GM12874 (cell line): Measurements from ENCODE around the gene RFX4.

Experiments
- TF ChIP-seq, protein P1 (sequence below): IDR thresholded peaks from 2 replicates; pipeline ENCODE4 v1.5.1; 2011; ENCODE audit warnings: low read depth, mild to moderate bottlenecking, control low read depth, low read length, moderate library complexity; ENCODE audit not compliant: insufficient read depth

The RFX4 gene

GRCh38 chr12:106595268-106595667 is 12.5 kb downstream of the RFX4 start:
- TF ChIP-seq, protein P1, sequence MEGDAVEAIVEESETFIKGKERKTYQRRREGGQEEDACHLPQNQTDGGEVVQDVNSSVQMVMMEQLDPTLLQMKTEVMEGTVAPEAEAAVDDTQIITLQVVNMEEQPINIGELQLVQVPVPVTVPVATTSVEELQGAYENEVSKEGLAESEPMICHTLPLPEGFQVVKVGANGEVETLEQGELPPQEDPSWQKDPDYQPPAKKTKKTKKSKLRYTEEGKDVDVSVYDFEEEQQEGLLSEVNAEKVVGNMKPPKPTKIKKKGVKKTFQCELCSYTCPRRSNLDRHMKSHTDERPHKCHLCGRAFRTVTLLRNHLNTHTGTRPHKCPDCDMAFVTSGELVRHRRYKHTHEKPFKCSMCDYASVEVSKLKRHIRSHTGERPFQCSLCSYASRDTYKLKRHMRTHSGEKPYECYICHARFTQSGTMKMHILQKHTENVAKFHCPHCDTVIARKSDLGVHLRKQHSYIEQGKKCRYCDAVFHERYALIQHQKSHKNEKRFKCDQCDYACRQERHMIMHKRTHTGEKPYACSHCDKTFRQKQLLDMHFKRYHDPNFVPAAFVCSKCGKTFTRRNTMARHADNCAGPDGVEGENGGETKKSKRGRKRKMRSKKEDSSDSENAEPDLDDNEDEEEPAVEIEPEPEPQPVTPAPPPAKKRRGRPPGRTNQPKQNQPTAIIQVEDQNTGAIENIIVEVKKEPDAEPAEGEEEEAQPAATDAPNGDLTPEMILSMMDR: no peak

DNA sequence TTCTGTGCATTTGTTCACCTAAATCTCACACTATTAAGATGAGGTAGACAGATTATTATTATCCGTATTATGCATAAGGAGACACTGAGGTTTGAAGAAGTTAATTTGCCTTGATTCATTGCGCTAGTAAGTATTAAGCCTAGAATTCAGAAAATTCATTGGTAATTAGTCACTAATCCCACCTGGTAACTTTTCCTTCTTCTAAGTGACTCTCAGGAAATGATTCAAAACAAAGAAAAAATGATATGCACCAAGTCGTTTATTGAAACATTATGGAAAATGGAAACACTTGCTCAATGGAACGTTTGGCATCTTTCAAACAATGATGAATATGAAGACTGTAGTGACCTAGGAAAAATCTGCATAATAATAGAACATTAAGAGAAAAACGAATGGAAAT is 15.2 kb downstream of the RFX4 start:
- TF ChIP-seq, protein P1: no peak

- TF ChIP-seq, protein P1: no peak
These were observed 16.5 kb downstream of the RFX4 start for GRCh38 chr12:106599302-106599701.

DNA sequence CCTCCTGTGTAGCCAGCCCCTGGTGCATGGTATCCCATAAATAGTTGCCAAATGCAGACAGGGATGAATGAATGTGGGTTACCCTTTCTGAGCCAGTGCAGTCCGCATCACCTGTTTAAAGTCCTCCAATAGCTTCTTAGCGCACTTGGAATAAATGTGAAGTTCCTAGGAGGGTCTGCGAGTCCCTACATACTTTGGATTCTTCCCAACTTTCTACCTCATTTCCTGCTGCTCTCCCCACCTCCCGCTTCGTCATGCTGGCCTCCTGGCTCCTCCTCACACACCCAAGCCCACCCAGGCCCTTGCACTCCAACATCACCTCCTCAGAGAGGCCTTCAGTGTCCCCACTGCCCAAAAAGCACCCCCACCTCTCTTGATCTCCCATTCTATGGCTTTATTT is 17.7 kb downstream of the RFX4 start:
- TF ChIP-seq, protein P1: no peak

- TF ChIP-seq, protein P1: no peak
These were observed 18.2 kb downstream of the RFX4 start for GRCh38 chr12:106601031-106601430.

DNA sequence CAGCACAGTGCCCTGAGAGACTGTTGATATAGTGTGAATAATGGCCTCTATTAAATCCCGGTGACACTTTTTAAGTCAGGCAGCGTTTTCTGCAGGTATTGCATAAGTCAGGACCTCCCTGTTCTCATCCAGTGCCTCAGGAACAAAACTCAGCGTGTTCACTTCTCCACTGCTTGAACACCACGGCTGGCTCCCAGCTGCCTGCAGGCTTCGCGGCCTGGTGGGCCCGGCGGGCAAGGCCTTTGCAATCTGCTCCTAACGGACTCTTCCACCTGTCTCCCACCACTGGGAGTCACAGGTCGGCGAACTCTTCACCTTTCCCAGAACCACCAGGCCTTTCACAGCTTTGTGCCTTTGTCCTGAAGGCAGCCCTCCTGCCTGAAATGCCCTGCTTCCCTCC is 18.7 kb downstream of the RFX4 start:
- TF ChIP-seq, protein P1: no peak

DNA sequence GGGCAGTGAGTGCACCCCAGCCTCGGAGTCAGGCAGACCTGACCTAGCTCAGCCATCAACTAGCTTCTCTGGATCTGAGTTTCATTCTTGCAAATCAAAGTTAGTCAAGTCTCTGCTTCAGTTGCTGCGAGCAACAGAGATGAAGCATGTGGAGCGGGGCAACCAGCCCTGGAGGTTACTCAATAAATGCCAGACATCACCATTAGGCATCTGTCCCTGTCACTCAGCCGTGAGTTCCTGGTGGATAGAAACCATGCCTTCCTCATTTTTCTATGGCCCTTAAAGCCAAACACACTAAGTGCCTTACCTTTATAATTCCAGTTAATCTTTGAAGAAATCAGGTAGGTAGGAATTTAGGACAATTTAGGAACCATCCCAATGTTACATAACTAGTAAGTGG is 19.3 kb downstream of the RFX4 start:
- TF ChIP-seq, protein P1: no peak

DNA sequence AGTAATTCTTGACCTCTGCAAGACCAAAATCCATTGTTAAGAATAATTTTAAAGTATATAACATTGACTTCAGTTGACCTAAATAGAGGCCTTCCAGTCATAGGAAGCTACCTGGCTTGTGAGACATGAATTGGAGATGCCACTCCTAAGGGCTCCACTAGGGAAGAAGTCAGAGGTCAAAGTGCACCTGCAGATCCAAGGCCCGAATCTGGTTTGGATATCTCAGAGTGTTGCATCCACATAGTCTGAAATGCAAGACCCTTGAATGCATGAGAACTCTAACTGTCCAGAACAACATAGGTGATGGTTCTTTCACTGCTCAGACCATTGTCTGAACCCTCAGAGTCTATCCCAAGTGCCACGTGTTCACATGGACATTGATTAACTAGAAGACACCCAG is 22.4 kb downstream of the RFX4 start:
- TF ChIP-seq, protein P1: no peak
